GM18508 (cell line): ENCODE data around the gene IMP4.

ENCODE experiments used
- ATAC-seq: cut with Tn5 transposase; IDR thresholded peaks from one replicate; pipeline ENCODE4 v1.9.1; 2021; ENCODE audit warnings: moderate number of reproducible peaks; ENCODE audit not compliant: insufficient read depth, unreplicated experiment

Gene IMP4

DNA sequence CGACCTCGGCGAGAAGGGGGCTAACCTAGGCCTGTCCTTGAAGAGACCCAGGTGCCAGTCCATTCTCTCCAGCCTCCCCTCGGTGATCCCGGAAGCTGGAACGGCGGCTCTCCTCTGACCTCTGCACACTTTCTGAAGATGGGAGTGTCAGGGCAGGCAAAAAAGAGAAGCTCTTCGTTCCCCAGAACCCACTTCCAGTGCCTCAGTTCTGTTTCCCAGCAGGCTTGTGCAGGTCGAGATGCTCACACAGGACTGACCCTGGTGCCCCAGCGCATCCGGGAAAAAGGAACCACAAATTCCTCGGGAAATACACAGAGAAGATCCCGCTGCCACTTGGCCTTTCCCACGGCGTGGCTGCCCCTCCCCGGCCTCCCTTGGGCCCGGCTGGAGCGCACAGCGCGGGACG, 12.5 kb downstream of the IMP4 start:
- ATAC-seq, result no peak

DNA sequence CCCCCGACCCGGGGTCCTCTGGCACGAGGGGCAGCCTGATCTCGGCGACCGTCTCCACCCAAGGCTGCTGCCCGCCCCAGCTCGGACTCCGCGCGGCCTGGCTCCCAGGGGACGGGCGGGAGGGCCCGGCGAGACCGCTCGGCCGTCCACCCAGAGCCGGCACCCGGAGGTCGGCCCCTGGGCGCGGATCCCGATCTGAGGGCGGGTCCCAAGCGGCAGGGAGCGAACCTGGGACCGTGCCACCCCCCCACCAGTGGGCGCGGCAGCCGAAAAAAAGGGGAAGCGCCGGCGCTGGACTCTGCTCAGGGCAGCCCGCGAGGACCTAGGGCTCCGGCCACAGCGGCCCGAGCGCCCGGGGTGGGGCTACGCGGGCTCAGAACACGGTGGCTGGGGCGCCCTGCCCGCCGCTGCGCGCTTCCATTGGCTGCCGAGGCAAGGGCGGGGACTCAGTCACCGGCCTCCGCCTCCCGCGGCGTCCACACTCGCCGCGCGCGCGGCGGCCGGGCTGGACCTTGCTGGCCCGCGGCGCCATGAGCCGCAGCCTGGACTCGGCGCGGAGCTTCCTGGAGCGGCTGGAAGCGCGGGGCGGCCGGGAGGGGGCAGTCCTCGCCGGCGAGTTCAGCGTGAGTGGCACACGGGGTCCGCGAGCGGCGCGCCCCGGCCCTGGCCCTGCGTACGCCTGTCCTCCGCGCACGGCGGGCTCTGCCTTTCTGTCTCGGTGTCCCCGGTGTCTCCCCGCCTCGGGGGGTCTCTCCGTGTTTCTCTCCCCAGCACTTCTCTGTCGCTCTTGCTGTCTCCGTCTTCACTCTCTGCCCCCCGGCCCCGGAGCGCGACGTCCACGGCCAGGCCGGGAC, 13.1 kb downstream of the IMP4 start, which contains the start of gene PTPN18:
Gene PTPN18 (plus strand): TSS at position 479 of the 854 bp plus-strand sequence. CDS start 52 bp downstream, at position 531.
- peak; percentile 57 for ATAC-seq

DNA sequence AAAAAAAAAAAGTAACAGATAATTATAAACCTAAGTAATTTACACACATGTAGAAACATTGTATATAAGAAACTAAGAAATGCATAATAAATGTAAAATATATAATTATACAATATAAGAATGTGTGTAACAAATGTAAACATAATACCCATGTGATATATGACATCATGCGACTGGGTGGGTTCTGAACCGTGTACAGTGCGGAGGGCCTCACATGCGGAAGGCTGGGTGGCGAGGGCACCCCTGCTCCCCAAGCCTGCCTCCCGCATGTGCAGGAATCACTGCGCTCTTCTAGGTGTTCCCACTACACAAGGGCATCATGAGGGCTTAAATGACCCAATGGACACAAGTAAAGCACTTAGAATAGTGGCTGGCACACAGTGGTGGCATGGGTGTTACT, 15.2 kb downstream of the IMP4 start:
- ATAC-seq, result no peak

DNA sequence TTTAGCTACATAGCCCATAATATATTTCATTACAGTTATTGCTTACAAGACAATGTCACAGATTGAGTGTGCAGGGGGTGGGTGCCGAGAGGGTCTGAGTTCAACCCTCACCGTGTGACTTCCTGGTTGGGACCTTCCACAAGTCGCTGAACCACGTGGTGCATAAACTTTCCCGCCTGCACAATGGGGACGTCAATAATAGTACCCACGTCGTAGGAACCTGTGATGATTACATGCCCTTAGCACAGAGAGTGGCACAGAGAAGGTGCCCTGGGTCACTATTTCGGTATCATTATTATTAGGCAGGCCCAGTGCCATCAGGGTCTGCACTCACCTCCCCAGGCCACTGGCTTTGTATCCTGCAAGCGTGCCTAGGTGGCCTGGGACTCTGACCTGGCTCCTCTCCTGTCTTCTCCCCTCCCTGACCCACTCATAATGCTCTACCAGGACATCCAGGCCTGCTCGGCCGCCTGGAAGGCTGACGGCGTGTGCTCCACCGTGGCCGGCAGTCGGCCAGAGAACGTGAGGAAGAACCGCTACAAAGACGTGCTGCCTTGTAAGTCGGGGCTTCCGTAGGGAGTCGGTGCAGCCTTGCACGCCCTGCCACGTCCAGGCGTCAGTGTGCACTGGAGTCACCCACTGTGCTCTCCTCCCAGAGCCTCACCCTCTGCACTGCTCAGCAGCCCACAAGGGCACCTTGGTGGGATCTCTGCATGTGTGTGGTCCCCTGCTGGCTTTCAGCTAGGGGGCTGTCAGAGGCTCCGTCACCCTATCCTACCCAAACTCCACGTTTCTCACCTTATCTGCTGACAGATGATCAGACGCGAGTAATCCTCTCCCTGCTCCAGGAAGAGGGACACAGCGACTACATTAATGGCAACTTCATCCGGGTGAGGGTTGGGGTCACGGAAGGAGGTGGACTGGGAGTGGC, 16.0 kb downstream of the IMP4 start:
- no peak for ATAC-seq

DNA sequence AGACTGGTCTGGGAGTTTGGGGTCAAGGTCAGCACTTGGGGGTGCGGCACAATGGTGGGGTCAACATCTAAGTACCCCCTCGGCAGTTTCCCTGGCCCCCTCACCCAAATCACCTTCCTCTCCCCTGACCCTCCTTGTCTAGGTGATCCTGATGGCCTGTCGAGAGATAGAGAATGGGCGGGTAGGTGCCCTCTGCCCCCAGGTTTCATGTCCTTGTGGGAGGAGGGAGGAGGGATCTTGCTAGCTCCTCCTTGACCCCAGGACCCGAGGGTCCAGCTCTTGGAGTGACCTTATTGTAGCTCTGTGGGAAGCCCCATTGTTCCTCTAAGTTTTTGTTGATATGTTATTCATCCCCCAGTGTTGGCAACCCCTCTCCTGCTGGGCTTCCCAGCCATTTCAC, 16.8 kb downstream of the IMP4 start:
- ATAC-seq, result no peak

DNA sequence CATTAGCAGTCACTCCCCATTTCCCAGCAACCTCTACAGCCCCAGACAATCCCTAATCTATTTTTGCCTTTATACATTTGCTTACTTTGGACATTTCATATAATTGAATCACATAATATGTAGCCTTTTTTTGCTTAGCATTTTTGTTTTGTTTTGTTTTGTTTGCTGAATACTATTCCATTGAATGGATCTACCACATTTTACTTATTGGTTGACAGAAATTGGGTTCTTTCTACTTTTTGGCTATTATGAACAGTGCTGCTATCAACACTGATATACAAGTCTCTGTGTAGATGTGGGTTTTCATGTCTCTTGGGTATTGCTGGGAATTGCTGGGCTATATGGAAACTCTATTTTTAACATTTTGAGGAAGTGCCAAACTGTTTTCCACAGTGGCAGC, 20.8 kb downstream of the IMP4 start:
- no peak for ATAC-seq

DNA sequence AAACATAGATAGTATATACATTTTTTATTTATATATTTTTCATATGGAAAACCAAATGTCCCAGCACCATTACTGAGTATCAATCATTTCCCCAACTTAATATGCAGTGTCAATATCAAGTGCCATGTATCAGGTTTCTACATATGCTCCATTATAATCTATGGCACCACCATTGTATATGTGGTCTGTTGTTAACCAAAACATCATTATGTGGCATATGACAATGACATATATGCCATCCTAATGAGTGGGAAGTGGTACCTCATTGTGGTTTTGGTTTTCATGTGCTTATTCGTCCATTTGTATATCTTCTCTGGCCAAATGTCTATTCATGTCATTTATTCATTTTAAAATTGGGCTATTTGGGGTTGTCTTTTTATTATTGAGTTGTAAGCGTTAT, 22.4 kb downstream of the IMP4 start:
- ATAC-seq, result no peak

DNA sequence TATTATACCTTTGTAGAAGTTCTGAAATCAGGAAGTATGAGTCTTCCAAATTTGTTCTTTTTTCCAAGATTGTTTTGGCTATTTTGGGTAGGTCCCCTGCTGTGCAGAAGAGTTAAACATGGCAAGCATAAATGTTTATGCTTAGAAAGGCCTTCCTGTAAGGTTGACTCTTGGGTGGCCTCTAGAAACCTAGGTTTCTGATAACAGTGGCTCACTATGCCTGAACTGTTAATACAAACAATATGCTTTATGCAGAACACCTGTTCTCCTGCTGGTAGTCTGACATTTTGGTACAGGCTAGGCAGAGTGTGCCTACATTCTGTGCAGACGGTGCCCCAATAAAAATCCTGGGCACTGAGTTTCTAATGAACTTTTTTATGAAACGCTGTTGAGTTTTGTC, 23.3 kb downstream of the IMP4 start:
- ATAC-seq, result no peak

DNA sequence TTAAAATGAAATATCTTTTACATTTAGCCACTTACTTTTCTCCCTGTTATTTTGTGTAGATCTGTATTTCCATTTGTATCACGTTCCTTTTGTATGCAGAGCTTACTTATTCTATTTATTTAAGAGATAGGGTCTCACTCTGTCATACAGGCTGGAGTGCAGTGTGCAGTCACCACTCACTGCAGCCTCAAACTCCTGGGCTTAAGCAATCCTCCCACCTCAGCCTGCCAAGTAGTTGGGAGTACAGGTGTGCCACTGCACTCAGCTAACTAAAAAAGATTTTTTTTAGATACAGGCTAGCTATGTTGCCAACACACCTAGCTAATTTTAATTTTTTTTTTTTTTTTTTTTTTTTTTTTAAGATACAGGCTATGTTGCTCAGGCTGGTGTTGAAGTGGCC, 24.0 kb downstream of the IMP4 start:
- no peak for ATAC-seq

DNA sequence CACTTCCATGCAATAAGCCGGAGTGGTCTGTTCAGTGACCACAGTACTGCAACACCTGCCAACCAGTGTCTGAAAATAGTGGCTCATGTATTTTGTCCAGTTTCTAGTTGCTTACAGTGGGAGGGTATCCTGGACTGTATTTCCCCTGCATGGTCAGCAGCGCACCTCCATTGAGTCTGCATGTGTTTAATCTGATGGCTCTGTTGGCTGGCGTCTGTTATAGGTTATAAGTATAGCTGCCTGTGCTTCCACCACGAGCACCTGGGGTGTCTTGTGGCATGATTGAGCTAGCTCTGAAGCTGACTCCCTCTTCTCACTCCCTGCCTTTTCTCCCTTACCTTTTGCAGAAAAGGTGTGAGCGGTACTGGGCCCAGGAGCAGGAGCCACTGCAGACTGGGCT, 26.1 kb downstream of the IMP4 start:
- ATAC-seq, result no peak

DNA sequence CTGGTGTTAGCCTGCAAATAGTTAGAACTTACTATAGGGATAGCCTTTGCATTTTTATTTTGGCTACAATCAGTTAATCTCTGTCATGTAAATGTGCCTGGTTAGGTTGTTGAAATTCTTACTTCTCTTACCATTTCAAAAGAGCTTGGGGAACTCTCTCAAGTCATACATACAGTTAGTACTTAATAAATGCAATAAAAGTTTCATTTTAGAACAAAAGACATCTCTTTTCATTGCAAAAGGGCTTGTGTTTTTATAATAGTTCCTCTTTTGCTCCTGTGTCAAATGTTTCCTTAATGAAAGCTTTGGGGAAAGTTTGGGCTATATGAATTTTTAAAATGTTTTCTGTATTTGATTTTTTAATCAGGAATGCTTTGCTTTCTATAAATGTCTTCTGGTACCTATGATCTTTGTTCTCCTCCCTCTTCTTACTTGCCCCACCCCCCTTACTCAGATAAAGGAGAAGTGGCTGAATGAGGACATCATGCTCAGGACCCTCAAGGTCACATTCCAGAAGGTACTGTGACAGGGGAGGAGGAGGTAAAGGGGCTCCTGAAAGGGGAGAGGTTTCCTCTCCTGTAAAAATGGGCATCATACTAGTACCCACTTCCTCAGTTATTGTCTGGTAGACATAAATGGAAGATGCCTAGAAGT, 26.7 kb downstream of the IMP4 start:
- no peak for ATAC-seq

DNA sequence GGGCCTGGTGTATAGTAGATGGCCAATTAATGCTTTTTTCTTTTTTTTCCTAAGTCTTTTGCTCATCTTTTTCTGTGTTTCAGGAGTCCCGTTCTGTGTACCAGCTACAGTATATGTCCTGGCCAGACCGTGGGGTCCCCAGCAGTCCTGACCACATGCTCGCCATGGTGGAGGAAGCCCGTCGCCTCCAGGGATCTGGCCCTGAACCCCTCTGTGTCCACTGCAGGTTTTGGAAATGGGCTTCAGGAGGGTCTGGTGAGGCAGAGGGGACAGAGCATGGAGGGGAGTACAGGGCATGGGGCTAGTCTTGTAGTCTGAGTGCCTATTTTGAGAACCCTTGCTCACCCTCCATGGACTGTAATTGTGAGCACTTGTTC, 27.3 kb downstream of the IMP4 start:
- ATAC-seq, result no peak

DNA sequence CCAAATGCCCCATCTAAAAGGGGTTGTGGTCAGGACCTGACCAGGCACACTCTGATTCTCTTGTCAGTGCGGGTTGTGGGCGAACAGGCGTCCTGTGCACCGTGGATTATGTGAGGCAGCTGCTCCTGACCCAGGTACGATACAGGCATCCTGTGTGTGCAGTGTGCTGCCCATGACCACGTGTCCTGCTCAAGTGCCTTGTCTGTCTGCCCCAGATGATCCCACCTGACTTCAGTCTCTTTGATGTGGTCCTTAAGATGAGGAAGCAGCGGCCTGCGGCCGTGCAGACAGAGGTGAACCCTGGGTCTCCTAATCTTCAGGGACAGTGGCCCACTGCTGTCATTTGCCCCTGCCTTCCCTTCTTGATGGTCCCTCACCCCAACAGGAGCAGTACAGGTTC, 27.8 kb downstream of the IMP4 start:
- no peak for ATAC-seq

DNA sequence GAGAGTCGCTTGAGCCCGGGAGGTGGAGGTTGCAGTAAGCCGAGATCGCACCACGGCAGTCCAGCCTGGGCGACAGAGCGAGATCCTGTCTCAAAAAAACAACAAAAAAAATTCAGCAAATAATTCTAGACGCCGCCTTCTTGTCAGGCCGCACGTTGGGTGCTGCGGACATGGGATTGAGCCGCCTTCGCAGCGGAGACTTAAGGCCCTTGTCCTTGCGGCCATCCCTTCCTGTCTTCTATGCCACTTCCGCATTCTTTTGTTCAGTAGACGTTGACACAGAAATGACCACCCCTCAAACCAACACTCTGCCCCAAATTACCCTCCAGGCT, 29.0 kb downstream of the IMP4 start:
- ATAC-seq, result peak; percentile 20

DNA sequence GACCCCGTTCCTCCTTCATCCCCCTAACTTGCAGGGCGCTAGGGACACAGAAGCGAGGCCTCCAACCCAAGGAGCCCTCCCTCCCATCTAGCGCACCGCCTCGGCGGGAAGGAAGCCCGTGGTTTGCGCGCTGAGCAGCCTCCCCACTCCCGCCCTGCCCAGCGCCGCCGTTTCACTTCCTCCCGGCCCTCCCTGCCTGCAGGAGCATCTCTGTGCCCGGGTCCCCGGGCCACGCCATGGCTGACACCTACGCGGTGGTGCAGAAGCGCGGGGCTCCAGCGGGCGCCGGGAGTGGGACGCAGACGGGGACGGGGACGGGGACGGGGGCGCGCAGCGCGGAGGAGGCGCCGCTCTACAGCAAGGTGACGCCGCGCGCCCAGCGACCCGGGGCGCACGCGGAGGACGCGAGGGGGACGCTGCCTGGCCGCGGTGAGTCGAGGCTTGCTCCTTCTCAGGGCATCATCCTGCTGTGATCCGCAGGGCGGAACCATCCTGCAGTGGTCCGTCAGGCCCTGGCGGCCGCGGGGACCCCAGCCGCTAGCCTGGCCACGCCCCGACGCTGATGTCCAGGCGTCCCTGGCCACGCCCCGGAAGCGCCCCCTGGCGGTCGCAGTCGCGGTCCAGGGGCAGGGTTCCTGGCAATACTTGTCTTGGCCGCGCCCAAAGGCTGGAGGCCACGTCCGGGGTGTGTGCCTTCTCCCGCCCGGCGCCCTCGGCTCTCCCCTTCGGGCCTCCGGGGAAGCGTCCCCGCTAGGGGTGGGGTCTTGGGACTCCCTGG, 29.5 kb downstream of the IMP4 start:
- peak; percentile 46 for ATAC-seq

DNA sequence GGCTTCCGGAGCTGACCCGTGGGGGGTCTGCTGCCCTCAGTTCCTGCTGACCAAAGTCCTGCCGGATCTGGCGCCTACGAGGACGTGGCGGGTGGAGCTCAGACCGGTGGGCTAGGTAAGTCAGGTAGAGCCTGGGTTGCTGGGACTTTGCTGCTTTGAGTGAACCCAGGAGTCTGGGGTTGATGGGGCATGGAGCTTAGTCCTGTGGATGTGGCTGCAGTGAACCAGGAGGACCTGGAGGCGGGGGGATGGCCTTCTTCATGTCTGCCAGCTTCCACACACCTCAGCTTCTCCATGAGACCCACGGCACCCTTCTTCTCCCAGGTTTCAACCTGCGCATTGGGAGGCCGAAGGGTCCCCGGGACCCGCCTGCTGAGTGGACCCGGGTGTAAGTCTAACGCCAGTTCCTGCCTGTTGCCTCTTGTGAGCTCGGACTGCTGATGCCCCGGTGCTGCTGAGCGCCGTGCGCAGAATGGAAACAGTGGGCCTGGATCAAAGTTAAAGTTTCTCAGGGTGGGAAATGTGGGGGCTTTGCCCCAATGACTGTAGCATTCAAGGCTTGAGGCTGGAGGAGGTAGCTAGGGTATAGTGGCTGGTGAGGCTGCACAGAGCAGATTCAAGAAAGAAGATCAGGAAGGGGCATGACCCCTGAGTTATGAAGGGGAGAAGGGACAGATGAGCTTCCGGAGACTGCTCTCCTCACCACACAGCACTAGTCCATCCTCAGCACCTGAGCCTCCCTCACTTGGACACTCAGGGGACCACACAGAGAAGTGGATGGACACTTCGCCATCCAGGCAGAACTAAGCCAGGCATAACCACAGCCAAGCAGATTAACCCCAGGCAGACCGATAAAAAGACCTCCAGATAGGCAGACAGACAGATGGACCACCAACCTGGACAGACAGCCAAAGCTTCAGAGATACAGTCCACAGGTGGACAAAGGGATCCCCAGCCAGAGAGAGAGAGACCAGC, 30.4 kb downstream of the IMP4 start:
- no peak for ATAC-seq

DNA sequence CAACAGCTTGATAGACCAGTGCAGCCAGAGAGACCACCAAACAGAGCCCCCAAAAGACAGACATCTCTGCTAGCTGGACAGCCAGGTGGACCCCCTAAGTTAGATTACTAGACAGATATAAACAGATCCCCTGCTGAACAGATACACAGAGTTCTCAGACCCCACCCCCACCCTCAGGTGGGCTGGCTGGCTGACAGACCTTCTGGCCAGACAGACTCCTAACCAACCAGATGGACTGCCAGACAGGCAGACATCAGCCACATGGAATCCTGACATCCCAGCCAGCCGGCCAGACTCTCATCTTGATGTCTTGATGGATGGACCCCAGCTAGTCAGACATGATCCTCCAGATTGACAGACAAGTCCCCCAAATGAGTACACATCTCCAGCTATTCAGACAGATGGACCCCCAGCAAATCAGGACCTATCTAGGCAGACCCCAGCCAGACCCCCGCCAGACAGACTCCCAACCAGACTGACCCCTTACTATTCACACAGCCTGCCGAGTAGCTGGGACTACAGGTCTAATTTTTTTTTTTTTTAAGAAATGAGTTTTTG, 31.2 kb downstream of the IMP4 start:
- ATAC-seq, result no peak

DNA sequence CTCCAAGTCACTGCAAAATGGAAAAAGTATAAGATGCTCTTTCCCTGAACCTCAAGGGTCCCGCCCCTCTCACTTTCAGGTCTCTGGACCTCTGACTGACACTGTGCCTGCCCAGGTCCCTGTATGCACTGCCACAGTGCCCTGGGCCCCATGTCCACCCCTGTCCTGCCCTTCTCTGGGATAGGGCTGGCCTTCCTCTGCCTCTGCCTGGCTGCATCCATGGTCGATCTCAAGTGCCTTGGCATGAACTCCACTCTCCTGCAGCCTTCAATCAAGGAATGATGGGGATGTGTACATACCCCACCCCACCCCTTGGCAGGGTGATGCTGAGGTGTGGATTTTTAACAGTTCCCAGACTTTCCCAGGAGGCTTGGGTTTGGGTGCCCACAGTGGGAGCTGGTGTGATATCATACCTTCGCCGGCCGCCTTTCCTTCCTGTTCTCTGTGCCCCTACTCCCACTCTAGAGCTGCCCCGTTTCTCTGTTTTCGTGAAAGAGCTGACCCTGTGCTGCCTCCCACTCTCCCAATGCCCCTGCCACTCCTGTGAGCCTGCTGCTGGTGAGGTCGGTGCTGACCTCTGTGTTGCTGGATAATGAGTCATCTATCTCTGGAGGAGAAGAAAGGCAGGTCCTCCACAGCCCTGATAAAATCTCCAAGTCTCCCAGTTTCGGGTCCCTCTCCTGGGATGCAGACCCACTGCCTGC, 32.0 kb downstream of the IMP4 start:
- ATAC-seq, result no peak
